Sigmoid colon (tissue), 7 donors: ENCODE measurements around the gene TCF7L1. TPM values are rescaled to one million over a fixed set of nuclear protein-coding genes. Genes with fewer than 3 reads are reported as not detected.

Experiments
- DNase-seq: peaks from one replicate; pipeline ENCODE4 v3.0.0-alpha.2; 2019
- H3K27ac ChIP-seq, 4 donors: fragments of 200-600 bp; sonication (generic); one replicate each; pipeline ENCODE4 v1.5.1; 2016 to 2019; ENCODE audit warnings: mild to moderate bottlenecking in 1 of 4
- H3K27me3 ChIP-seq, 3 donors: fragments of 200-600 bp; sonication (generic); one replicate each; pipeline ENCODE4 v1.5.1; 2019; ENCODE audit warnings: mild to moderate bottlenecking in 1 of 3
- H3K36me3 ChIP-seq, 4 donors: fragments of 200-600 bp; sonication (generic); one replicate each; pipeline ENCODE4 v1.5.1; 2016 to 2019
- H3K4me1 ChIP-seq, 4 donors: fragments of 200-600 bp; sonication (generic); one replicate each; pipeline ENCODE4 v1.5.1; 2017 to 2019
- H3K4me3 ChIP-seq, 4 donors: fragments of 200-600 bp; sonication (generic); one replicate each; pipeline ENCODE4 v1.5.1; 2017 to 2019; ENCODE audit warnings: mild to moderate bottlenecking in 2 of 4, moderate library complexity in 1 of 4
- H3K9me3 ChIP-seq, 4 donors: fragments of 200-600 bp in 3 of 4; sonication (generic) in 3 of 4; one replicate each; pipeline versions ENCODE4 v1.5.1 to v1.6.1; 2013 to 2019
- EP300 ChIP-seq, 4 donors: sonication (generic); formaldehyde crosslinking; IDR thresholded peaks; one replicate each; pipeline ENCODE4 v1.6.1; 2017; ENCODE audit warnings: antibody characterized with exemption in 4 of 4
- POLR2A ChIP-seq, 2 donors: fragments of 450-650 bp; IDR thresholded peaks; one replicate each; pipeline ENCODE4 v1.6.1; 2016; ENCODE audit warnings: antibody characterized with exemption in 2 of 2, mild to moderate bottlenecking in 2 of 2, moderate library complexity in 2 of 2
- POLR2AphosphoS5 ChIP-seq, 4 donors: sonication (generic); formaldehyde crosslinking; IDR thresholded peaks; one replicate each; pipeline ENCODE4 v1.6.1; 2017; ENCODE audit warnings: antibody characterized with exemption in 4 of 4
- whole genome bisulfite sequencing, 2 donors: extraction: QIAGEN DNeasy Blood & Tissue Kit; methylation state at CpG; one replicate each; pipeline ENCODE4 v1.1.7; 2013; 5-methylcytosine and 5-hydroxymethylcytosine counted together
- intact Hi-C: fragments of 100-400 bp; cut with DNase I; formaldehyde crosslinking; loops from one replicate; pipeline ENCODE4 v1.15.1; 2023
- polyA plus RNA-seq, 3 donors: library from polyadenylated mRNA; stranded (reverse); fragments of 200-250 nt; gene quantifications; one replicate each; pipeline ENCODE4 v1.2.3, GENCODE V29; 2013
- total RNA-seq, 4 donors: library from RNA; depleted of rRNA; stranded (reverse); fragments of >200 nt; gene quantifications; one replicate each; pipeline ENCODE4 v1.1.0, GENCODE V29; 2016
- TF ChIP-seq, protein P1 (sequence below), 4 experiments: fragments of 450-650 bp in 3 of 4; fragments of 200-600 bp in 1 of 4; IDR thresholded peaks; one replicate each; pipeline ENCODE4 v1.5.1; 2016 to 2019; ENCODE audit warnings: antibody characterized with exemption in 4 of 4, mild to moderate bottlenecking in 3 of 4, moderate library complexity in 2 of 4
- donor health status: healthy with polysubstance abuse.
- donor health status: Bipolar disorder and iron deficiency.
- donor health status: healthy.

TCF7L1 gene
- total and polyA plus RNA-seq, 7 donors, result 1.2 to 15.2 (median 4.0) TPM

DNA sequence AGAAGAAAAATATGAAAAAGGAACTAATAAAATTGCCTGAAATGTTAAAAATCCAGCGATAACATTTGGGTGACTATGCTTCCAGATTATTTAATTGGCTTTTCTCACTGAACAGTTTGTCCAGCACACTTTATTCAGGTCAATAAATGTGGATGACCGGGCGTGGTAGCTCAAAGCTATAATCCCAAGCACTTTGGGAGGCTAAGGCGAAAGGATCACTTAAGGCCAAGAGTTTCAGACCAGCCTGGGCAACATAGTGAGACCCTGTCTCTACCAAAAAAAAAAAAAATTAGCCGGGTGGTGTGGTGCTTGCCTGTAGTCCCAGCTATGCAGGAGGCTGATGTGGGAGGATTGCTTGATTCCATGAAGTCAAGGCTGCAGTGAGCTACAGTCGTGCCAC lies 139.2 kb downstream of the TCF7L1 start:
- intact Hi-C loops, result no loop called here
- no peaks in the 10 kb centered on the region for H3K36me3 ChIP-seq
- 40 to 77% methylated on average over 6 of the region's 6 CpGs for WGBS, 2 donors
- peaks cover 0 to 31% (median 19%) of the 10 kb centered on the region in 4 donors for H3K4me1 ChIP-seq
- no peak overlapping the region for H3K4me3 ChIP-seq
- no peaks in the 10 kb centered on the region for H3K9me3 ChIP-seq
- H3K27ac ChIP-seq, result no peak overlapping the region
- H3K27me3 ChIP-seq, result no peaks in the 10 kb centered on the region
- no peak for TF ChIP-seq EP300 (IDR thresholded peaks at IDR 0.05)
- TF ChIP-seq, protein P1, sequence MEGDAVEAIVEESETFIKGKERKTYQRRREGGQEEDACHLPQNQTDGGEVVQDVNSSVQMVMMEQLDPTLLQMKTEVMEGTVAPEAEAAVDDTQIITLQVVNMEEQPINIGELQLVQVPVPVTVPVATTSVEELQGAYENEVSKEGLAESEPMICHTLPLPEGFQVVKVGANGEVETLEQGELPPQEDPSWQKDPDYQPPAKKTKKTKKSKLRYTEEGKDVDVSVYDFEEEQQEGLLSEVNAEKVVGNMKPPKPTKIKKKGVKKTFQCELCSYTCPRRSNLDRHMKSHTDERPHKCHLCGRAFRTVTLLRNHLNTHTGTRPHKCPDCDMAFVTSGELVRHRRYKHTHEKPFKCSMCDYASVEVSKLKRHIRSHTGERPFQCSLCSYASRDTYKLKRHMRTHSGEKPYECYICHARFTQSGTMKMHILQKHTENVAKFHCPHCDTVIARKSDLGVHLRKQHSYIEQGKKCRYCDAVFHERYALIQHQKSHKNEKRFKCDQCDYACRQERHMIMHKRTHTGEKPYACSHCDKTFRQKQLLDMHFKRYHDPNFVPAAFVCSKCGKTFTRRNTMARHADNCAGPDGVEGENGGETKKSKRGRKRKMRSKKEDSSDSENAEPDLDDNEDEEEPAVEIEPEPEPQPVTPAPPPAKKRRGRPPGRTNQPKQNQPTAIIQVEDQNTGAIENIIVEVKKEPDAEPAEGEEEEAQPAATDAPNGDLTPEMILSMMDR (IDR thresholded peaks at IDR 0.05), result no peak
- TF ChIP-seq POLR2AphosphoS5 (IDR thresholded peaks at IDR 0.05), result no peak
- TF ChIP-seq POLR2A (IDR thresholded peaks at IDR 0.05), result no peak
- no peak for DNase-seq

DNA sequence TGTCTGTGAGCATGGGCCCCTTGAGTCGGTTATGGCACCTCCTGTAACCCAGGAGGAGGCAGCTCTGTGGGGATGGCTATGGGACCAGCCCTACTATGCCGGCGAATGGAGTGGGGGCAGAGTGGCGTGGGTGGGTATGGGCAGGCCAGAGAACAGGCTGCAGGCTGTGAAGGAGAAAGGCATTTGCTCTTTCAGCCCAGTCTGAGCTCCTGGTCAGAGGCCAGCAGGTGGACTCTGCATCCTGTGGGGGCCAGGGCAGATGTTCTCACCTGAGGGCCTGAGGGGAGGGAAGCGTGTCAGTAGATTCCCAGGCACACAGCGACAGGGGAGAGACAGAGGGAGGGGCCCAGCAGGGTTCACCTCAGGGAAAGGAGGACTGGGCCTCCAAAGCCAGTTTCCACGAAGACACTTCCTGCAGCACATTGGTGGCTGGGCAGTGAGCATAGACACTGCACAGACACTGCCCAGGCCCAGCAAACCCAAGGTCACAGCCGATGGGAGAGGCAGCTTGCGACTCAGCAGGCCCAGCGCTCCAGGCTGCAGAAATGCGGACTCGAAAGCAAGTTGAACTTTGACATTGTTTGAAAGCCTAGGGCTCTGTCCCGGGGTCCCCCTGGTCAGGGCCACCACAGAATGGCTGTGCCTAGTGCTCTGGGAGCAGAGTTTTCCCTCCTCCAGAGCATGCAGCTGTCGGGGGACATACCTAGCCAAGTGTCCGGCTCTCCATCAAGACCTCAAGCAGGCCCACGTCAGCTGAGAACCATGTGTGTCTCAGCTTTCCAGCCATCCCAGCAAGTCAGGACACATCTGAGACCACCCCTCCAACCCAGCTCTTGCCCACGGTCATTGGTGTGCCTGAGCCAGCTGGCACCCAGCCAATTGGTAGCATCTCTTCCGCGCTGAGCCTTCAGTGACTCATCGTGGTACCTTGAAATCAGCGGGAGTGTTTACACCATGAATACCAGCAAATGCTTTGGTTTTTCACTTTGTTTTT lies 140.8 kb downstream of the TCF7L1 start:
- TF ChIP-seq POLR2AphosphoS5 (IDR thresholded peaks at IDR 0.05) (peak in 1 of 4 donors; percentile 54), EP300 (IDR thresholded peaks at IDR 0.05) (no peak), POLR2A (IDR thresholded peaks at IDR 0.05) (no peak)
- TF ChIP-seq, protein P1 (IDR thresholded peaks at IDR 0.05), result no peak
- H3K9me3 ChIP-seq, result no peaks in the 10 kb centered on the region
- H3K36me3 ChIP-seq, result no peaks in the 10 kb centered on the region
- no peak overlapping the region for H3K4me3 ChIP-seq
- H3K27me3 ChIP-seq, result no peaks in the 10 kb centered on the region
- H3K4me1 ChIP-seq, result peaks cover 0 to 47% (median 36%) of the 10 kb centered on the region in 4 donors
- intact Hi-C loops, result no loop called here
- 76 to 80% methylated on average over 21 of the region's 21 CpGs for WGBS, 2 donors
- peak; percentile 79 for DNase-seq
- H3K27ac ChIP-seq, result peak overlapping the region; percentile 1 to 45 (median 31)

DNA sequence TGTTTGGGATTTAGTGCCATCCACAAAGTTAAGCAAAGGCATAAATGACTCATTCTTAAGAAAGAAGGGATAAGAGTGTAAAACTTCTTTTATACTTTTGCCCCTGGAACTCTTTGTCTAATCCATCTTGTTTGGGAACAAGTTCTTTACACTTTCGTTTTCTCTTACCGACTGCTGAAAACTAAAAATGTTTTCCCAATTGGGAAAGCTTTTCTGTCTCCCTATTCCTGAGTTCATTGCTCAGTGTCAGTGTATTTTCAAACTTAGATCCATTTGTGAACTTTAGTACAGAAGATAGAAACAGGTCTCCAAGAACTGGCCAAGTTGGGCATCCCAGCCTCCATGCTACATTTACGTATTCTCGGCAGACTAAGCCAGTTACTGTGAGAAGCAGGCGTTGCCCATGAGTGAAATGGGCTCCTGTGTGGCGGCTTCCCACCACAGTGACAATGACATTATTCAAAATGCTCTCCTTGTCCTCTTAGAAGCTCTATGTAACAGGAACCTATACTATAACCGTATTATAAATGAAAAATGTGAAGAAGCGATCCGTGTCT lies 142.9 kb downstream of the TCF7L1 start:
- TF ChIP-seq, protein P1 (IDR thresholded peaks at IDR 0.05), result no peak
- TF ChIP-seq POLR2AphosphoS5 (IDR thresholded peaks at IDR 0.05), result no peak
- no peak for TF ChIP-seq POLR2A (IDR thresholded peaks at IDR 0.05)
- no peak for TF ChIP-seq EP300 (IDR thresholded peaks at IDR 0.05)

DNA sequence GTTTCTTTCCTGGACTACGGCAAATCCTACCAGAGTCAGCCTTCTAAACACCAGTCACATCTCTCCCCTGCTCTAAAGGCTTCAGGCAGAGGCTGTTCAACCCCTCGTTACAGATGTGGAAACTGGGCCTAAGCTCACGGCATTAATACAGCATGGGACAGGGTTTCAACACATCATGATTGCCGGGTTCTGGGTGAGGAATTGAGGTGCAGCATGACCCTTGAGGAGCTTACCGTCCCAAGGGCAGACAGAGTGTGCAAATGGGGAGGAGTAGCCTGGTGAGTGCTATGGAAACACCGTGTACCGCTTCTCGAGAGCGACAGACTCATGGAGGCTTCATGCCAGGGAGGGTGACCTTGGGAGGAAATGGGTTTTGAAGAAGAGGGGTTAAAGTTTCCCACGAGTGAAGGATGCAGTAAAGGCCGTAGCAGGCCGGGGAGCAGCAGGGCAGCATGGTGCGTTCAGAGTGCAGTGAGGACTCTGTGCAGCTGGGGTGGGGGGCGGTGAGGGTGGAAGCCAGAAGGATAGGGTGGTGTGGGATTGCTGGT lies 143.5 kb downstream of the TCF7L1 start:
- 75 to 85% methylated on average over 14 of the region's 14 CpGs for WGBS, 2 donors
- H3K36me3 ChIP-seq, result no peaks in the 10 kb centered on the region
- intact Hi-C loops, result no loop called here
- H3K4me1 ChIP-seq, result peaks cover 0 to 47% (median 34%) of the 10 kb centered on the region in 4 donors
- no peak for DNase-seq
- H3K9me3 ChIP-seq, result no peaks in the 10 kb centered on the region
- peak overlapping the region in 2 of 4 donors; percentile 11 to 23 for H3K4me3 ChIP-seq
- TF ChIP-seq EP300 (IDR thresholded peaks at IDR 0.05) (no peak), POLR2AphosphoS5 (IDR thresholded peaks at IDR 0.05) (no peak), POLR2A (IDR thresholded peaks at IDR 0.05) (no peak)
- TF ChIP-seq, protein P1 (IDR thresholded peaks at IDR 0.05), result no peak
- H3K27me3 ChIP-seq, result no peaks in the 10 kb centered on the region
- H3K27ac ChIP-seq, result peak overlapping the region; percentile 42 to 81 (median 54)

More for the DNA sequence above, 142.9 kb downstream of the TCF7L1 start:
- DNase-seq, result no peak
- H3K9me3 ChIP-seq, result no peaks in the 10 kb centered on the region
- H3K4me1 ChIP-seq, result peaks cover 0 to 47% (median 34%) of the 10 kb centered on the region in 4 donors
- no peaks in the 10 kb centered on the region for H3K36me3 ChIP-seq
- intact Hi-C loops, result no loop called here
- H3K27ac ChIP-seq, result peak overlapping the region; percentile 42 to 81 (median 54)
- H3K27me3 ChIP-seq, result no peaks in the 10 kb centered on the region
- peak overlapping the region in 3 of 4 donors; percentile 5 to 23 (median 11) for H3K4me3 ChIP-seq
- WGBS, 2 donors, result 80 to 90% methylated on average over 9 of the region's 9 CpGs
